Endothelial cell of umbilical vein (primary cell): ENCODE measurements around the gene DYNLRB2. TPM values are rescaled to one million over a fixed set of nuclear protein-coding genes. Genes with fewer than 3 reads are reported as not detected.

ENCODE experiments used
- BruUV-seq: library from RNA; stranded (reverse); fragments of 400-500 nt; replicated peaks from 2 replicates; lab custom pipeline; 2021; lab: Mats Ljungman, UMichigan
- CTCF ChIA-PET: fragments of 300-600, 350-600 bp; sonication (Branson Sonifier 250); formaldehyde crosslinking; loops from one replicate; lab custom pipeline; 2021; ENCODE audit warnings: antibody characterized with exemption, inconsistent platforms; lab: Charles Lee
- POLR2A ChIA-PET: fragments of 300-600, 350-600 bp; sonication (Branson Sonifier 250); formaldehyde crosslinking; loops from one replicate; lab custom pipeline; 2021; ENCODE audit warnings: antibody characterized with exemption, inconsistent platforms; lab: Charles Lee
- DNase-seq: peaks from one replicate; pipeline ENCODE4 v3.0.0-alpha.2; 2011; ENCODE audit warnings: low read depth, low spot score
- FAIRE-seq: peaks from 2 replicates; lab custom pipeline; 2011; peaks lifted over from hg19 to GRCh38; lab: Jason Lieb, UNC
- H2AFZ ChIP-seq: 2 replicates; pipeline ENCODE4 v1.6.0; 2012; ENCODE audit warnings: low read depth, low read length, control low read depth, inconsistent platforms
- H3K27ac ChIP-seq: 2 replicates; pipeline ENCODE4 v1.5.1; 2011; ENCODE audit warnings: low read depth, mild to moderate bottlenecking, control low read depth, low read length, moderate library complexity; ENCODE audit not compliant: insufficient read depth
- H3K27me3 ChIP-seq, 2 experiments: 2 replicates each; pipeline versions ENCODE4 v1.6.0 to v1.6.1; 2011; ENCODE audit warnings: low read length in 2 of 2, mixed read lengths in 1 of 2; ENCODE audit not compliant: control insufficient read depth in 2 of 2, insufficient read depth in 2 of 2
- H3K36me3 ChIP-seq, 2 experiments: 2 replicates in 1 of 2; 3 replicates in 1 of 2; pipeline ENCODE4 v1.5.1; 2011; ENCODE audit warnings: low read length in 2 of 2, mild to moderate bottlenecking in 1 of 2, moderate library complexity in 1 of 2; ENCODE audit not compliant: control insufficient read depth in 2 of 2, insufficient read depth in 2 of 2; ENCODE audit errors: extremely low read depth in 1 of 2
- H3K4me1 ChIP-seq: 3 replicates; pipeline ENCODE4 v1.5.1; 2011; ENCODE audit warnings: mild to moderate bottlenecking, low read length; ENCODE audit not compliant: control insufficient read depth, insufficient read depth; ENCODE audit errors: extremely low read depth
- H3K4me2 ChIP-seq: 2 replicates; pipeline ENCODE4 v1.6.1; 2011; ENCODE audit warnings: low read length, control low read depth, mixed read lengths; ENCODE audit not compliant: insufficient read depth
- H3K4me3 ChIP-seq, 3 experiments: fragments of 200-600 bp in 1 of 3; sonication (generic), shearing (Covaris generic) in 1 of 3; replicated peaks in 1 of 3; 2 replicates each; pipeline ENCODE4 v1.5.1; 2011 to 2016; ENCODE audit warnings: control low read depth in 3 of 3, low read length in 3 of 3, mild to moderate bottlenecking in 2 of 3, inconsistent platforms in 1 of 3, low read depth in 1 of 3, moderate library complexity in 1 of 3; ENCODE audit not compliant: insufficient read depth in 1 of 3
- H3K79me2 ChIP-seq: 2 replicates; pipeline ENCODE4 v1.6.0; 2012; ENCODE audit warnings: low read length, inconsistent platforms; ENCODE audit not compliant: control insufficient read depth, insufficient read depth
- H3K9ac ChIP-seq: replicated peaks from 2 replicates; pipeline ENCODE3; 2011; ENCODE audit warnings: low read length, control low read depth; ENCODE audit not compliant: insufficient read depth; ENCODE audit errors: extremely low read depth
- H3K9me1 ChIP-seq: replicated peaks from 3 replicates; pipeline ENCODE4 v1.6.0; 2011; ENCODE audit warnings: mild to moderate bottlenecking, low read length; ENCODE audit not compliant: control insufficient read depth, insufficient read depth; ENCODE audit errors: extremely low read depth
- H3K9me3 ChIP-seq: replicated peaks from 2 replicates; pipeline ENCODE4 v1.5.1; 2012; ENCODE audit warnings: low read length, inconsistent platforms; ENCODE audit not compliant: control insufficient read depth, insufficient read depth
- H4K20me1 ChIP-seq: replicated peaks from 2 replicates; pipeline ENCODE3; 2011; ENCODE audit warnings: mild to moderate bottlenecking, low read length; ENCODE audit not compliant: control insufficient read depth, insufficient read depth; ENCODE audit errors: extremely low read depth
- EZH2 ChIP-seq: IDR thresholded peaks from 2 replicates; pipeline ENCODE4 v1.6.1; 2012; ENCODE audit warnings: borderline replicate concordance, low read depth, mild to moderate bottlenecking, moderate library complexity, low read length, inconsistent platforms; ENCODE audit not compliant: severe bottlenecking
- FOS ChIP-seq: IDR thresholded peaks from 2 replicates; pipeline ENCODE4 v1.6.1; 2011; ENCODE audit warnings: mild to moderate bottlenecking, low read length, moderate library complexity, borderline replicate concordance; ENCODE audit not compliant: insufficient read depth
- GATA2 ChIP-seq: IDR thresholded peaks from 2 replicates; pipeline ENCODE4 v1.7.0; 2011; ENCODE audit warnings: low read depth, mild to moderate bottlenecking, moderate library complexity, mixed read lengths, low read length; ENCODE audit not compliant: insufficient read length, insufficient read depth
- JUN ChIP-seq: IDR thresholded peaks from 2 replicates; pipeline ENCODE4 v1.6.1; 2011; ENCODE audit warnings: borderline replicate concordance, low read depth; ENCODE audit not compliant: insufficient read length, insufficient read depth
- MYC ChIP-seq: IDR thresholded peaks from one replicate; pipeline ENCODE4 v1.6.1; 2011; ENCODE audit warnings: mild to moderate bottlenecking, low read depth, low read length
- POLR2A ChIP-seq: IDR thresholded peaks from 2 replicates; pipeline ENCODE4 v1.6.1; 2012; ENCODE audit warnings: low read depth, mild to moderate bottlenecking, control low read depth, low read length
- POLR2AphosphoS5 ChIP-seq: IDR thresholded peaks from 2 replicates; pipeline ENCODE4 v1.6.1; 2012; ENCODE audit warnings: low read depth, mild to moderate bottlenecking, control low read depth, low read length, moderate library complexity; ENCODE audit not compliant: insufficient read depth
- dilution Hi-C: fragments of 300-500 bp; cut with MboI; formaldehyde crosslinking; loops from one replicate; pipeline ENCODE4 v1.15.0; 2019; ENCODE audit warnings: low sequenced_read_pairs; ENCODE audit not compliant: extremely low pct_ligation_motif_present
- intact Hi-C: fragments of 100-400 bp; cut with micrococcal nuclease; formaldehyde crosslinking; loops from one replicate; pipeline ENCODE4 v1.10.0; 2022
- polyA plus RNA-seq, 4 experiments: library from polyadenylated mRNA; depleted of rRNA in 3 of 4; stranded (reverse) in 3 of 4; unstranded in 1 of 4; fragments of >200 nt; gene quantifications; 2 replicates each; pipeline versions ENCODE4 v1.2.1 to v1.2.3, GENCODE V29; 2011 to 2012; ENCODE audit warnings: missing spikeins in 1 of 4
- total RNA-seq: library from RNA; stranded (reverse); gene quantifications from 2 replicates; pipeline ENCODE4 v1.2.3, GENCODE V29; 2021
- TF ChIP-seq, protein P1 (sequence below), 2 donors: IDR thresholded peaks; 1 replicate in 1 of 2; 2 replicates in 1 of 2; pipeline ENCODE4 v1.5.1; 2011; ENCODE audit warnings: low read length in 2 of 2, mild to moderate bottlenecking in 2 of 2, moderate library complexity in 2 of 2, control low read depth in 1 of 2, inconsistent platforms in 1 of 2, low read depth in 1 of 2; ENCODE audit not compliant: insufficient read depth in 1 of 2; ENCODE audit errors: extremely low read depth in 1 of 2
- TF ChIP-seq, protein P2 (sequence below): IDR thresholded peaks from 2 replicates; pipeline ENCODE4 v1.6.1; 2011; ENCODE audit not compliant: insufficient read depth, insufficient read length

Gene DYNLRB2
- total and polyA plus RNA-seq, 2 donors (not counting 3 experiments of a cell fraction or from before 2014, with no cell fraction given), result not detected

DNA sequence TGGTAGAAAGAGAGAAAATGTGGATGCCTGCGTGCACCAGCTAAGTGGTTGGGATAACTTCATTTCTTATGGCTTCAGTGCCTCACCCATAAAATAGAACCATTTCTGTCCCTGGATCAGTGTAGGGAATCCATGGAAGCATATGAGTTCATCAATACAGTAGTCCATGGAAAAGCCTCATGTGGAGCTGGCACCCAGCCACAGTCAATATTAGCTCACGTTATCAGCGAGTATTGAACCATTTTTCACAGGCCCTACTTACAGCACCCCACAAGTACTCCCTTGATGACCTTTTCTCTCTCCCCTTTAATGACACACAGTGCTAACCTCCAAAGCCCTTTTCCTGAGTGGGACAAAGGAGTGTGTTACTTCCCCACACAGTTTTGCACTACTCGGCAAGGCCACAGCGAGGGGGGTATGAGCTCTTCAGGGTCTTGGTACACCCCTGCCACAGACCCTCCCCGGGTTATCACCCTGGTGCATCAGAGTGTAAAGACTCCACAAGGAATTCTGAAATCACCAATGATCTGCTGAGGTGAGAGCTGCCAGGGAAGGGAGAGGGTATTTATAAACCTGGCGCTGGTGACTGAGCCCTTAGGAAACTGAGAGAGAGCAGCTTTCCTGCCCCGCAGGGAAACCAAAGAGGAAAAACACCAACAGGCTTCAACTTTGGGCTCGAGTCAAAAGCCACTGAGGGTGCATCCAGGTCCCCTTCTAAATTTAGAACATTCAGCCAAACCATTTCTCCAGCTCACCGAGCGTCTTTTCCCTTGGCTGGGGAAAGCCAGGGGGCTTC, 36.9 kb downstream of the DYNLRB2 start:
- POLR2A ChIA-PET, result no interaction called here
- H3K4me2 ChIP-seq, result no peak overlapping the region
- BruUV-seq, result no TSS peak
- no peak overlapping the region for H3K4me3 ChIP-seq
- H3K36me3 ChIP-seq, result no peaks in the 10 kb centered on the region
- TF ChIP-seq JUN, result no peak
- TF ChIP-seq EZH2, result no peak
- no peaks in the 10 kb centered on the region for H4K20me1 ChIP-seq
- H3K9me3 ChIP-seq, result no peaks in the 10 kb centered on the region
- no peaks in the 10 kb centered on the region for H3K9me1 ChIP-seq
- DNase-seq, result no peak
- intact Hi-C loops (no loop called here), dilution Hi-C loops (no loop called here)
- no peaks in the 10 kb centered on the region for H3K27me3 ChIP-seq
- no peak for FAIRE-seq
- H3K9ac ChIP-seq, result no peak overlapping the region
- H3K4me1 ChIP-seq, result no peaks in the 10 kb centered on the region
- H3K27ac ChIP-seq, result no peak overlapping the region
- no peak overlapping the region for H2AFZ ChIP-seq
- H3K79me2 ChIP-seq, result no peaks in the 10 kb centered on the region
- CTCF ChIA-PET, result no interaction called here

DNA sequence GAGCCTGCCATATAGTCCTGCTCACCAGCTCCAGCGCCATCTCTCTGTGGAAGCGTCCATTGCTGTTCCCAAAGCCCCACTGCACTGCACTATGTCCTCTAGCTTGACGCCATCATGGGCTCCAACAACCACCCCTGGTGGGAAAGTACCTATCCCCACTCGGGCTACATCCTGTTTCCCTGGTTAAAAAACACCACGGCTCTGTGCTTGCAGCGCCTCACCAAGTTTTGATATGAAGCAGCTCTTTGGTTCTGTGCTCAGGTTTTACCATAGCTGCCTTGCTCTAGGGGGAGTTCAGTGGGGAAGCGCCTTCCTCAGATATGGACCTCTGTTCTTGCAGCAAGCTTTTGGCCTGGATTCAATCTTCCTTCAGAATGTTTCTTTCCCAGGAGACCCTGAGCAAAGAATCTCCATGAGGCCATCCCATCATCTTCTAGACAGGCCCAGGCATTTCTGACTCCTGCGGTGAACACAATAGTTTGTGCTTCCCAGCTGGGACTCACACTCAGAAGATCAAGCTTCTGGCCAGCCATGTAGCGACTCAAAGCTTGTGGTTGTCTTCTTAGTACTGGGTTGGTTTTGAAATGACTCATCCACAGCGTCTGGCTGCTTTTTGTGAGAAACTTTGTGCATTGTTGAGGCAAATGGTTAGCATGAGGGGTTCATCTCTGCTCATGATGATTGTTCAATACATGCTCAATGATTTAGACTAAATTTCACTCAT, 39.5 kb downstream of the DYNLRB2 start:
- FAIRE-seq, result no peak
- no peaks in the 10 kb centered on the region for H3K27me3 ChIP-seq
- BruUV-seq, result no TSS peak
- intact Hi-C loops, result no loop called here
- H3K4me2 ChIP-seq, result no peak overlapping the region
- H3K79me2 ChIP-seq, result no peaks in the 10 kb centered on the region
- H3K9ac ChIP-seq, result no peak overlapping the region
- ChIA-PET POLR2A (no interaction called here), CTCF (interaction anchor here (1.9 kb wide), 1 partner anchor 8 kb away, joined by 6 read pairs; no protein-coding TSS in a partner anchor)
- no peaks in the 10 kb centered on the region for H3K9me1 ChIP-seq
- H2AFZ ChIP-seq, result no peak overlapping the region
- TF ChIP-seq FOS, result no peak
- no peak for TF ChIP-seq EZH2
- TF ChIP-seq, protein P1, sequence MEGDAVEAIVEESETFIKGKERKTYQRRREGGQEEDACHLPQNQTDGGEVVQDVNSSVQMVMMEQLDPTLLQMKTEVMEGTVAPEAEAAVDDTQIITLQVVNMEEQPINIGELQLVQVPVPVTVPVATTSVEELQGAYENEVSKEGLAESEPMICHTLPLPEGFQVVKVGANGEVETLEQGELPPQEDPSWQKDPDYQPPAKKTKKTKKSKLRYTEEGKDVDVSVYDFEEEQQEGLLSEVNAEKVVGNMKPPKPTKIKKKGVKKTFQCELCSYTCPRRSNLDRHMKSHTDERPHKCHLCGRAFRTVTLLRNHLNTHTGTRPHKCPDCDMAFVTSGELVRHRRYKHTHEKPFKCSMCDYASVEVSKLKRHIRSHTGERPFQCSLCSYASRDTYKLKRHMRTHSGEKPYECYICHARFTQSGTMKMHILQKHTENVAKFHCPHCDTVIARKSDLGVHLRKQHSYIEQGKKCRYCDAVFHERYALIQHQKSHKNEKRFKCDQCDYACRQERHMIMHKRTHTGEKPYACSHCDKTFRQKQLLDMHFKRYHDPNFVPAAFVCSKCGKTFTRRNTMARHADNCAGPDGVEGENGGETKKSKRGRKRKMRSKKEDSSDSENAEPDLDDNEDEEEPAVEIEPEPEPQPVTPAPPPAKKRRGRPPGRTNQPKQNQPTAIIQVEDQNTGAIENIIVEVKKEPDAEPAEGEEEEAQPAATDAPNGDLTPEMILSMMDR (IDR thresholded peaks at IDR 0.05; ENCODE audit: extremely low read depth in 1 of 2, insufficient read depth in 1 of 2, low read depth in 1 of 2, low read length in 2 of 2), result no peak
- TF ChIP-seq MYC, result no peak
- no peak for TF ChIP-seq POLR2A
- no peak for TF ChIP-seq POLR2AphosphoS5
- TF ChIP-seq GATA2, result no peak
- TF ChIP-seq JUN, result no peak
- TF ChIP-seq, protein P2, sequence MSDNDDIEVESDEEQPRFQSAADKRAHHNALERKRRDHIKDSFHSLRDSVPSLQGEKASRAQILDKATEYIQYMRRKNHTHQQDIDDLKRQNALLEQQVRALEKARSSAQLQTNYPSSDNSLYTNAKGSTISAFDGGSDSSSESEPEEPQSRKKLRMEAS, result no peak
- H3K4me1 ChIP-seq, result no peaks in the 10 kb centered on the region
- dilution Hi-C loops, result no loop called here
- no peaks in the 10 kb centered on the region for H3K9me3 ChIP-seq
- H3K27ac ChIP-seq, result no peak overlapping the region
- H3K36me3 ChIP-seq, result no peaks in the 10 kb centered on the region
- no peak overlapping the region for H3K4me3 ChIP-seq
- no peaks in the 10 kb centered on the region for H4K20me1 ChIP-seq
- no peak for DNase-seq
